ENCODE results near the gene NPFFR1.
"Not testable (repeated sequence)": the region's sequence is repeated elsewhere in the genome, so short reads cannot be mapped to it uniquely, and the experiment has no call there.

NPFFR1 gene

DNA sequence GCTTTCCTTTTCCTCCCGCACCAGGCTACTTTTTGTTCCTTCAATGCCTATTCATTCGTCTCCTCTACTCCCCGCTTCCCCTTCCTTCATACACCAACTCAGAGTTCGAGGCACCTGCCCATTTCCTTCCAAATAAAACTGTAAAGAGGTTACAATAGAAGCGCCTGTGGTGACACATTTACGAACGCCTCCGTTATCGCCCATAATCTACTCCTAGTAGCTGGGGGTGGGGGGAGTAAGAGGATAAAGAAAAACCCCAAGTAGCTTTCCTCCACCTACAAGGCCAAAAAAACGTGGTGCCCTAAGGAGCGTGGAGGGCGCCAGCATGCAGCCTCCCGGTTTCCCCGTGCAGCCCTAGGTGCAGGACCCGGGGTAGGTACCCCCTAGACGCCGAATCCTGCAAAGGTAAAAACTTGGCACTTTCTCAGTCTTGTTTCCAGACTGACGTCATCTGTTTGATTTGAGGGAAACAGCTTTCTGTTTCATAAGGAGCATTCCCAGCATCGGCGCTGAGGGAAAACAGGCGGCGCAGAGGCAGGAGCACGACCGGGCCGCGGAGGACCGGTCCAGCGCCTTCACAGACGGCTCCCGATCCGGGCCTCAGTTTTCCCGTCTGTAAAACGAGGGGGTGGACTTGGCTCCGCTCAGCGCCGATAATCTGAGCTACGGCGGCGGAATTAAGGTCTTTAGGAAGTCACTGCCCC is 51.5 kb downstream of the NPFFR1 start:
- peaks cover 26% of the 10 kb centered on the region for H3K36me3 ChIP-seq (ENCODE audit: control insufficient read depth, low read depth, low read length)
- peak overlapping the region; percentile 82 for H3K4me3 ChIP-seq (ENCODE audit: low read length)
- H3K9me3 ChIP-seq (ENCODE audit: control insufficient read depth, low read depth, low read length) = no peaks in the 10 kb centered on the region
- no peaks in the 10 kb centered on the region for H3K27me3 ChIP-seq (ENCODE audit: control insufficient read depth, insufficient read depth, low read length)
- H3K9ac ChIP-seq (ENCODE audit: low read length) = peak overlapping the region; percentile 80
- H3K27ac ChIP-seq (ENCODE audit: low read length) = no peak overlapping the region
- peaks cover 4% of the 10 kb centered on the region for H3K4me1 ChIP-seq (ENCODE audit: control insufficient read depth, low read depth, low read length)

GRCh38 chr10:70228491-70228890 is 55.3 kb downstream of the NPFFR1 start:
- no peaks in the 10 kb centered on the region for H3K9me3 ChIP-seq (ENCODE audit: control insufficient read depth, low read depth, low read length)
- peaks cover 4% of the 10 kb centered on the region for H3K4me1 ChIP-seq (ENCODE audit: control insufficient read depth, low read depth, low read length)
- H3K27ac ChIP-seq (ENCODE audit: low read length) = no peak overlapping the region
- H3K9ac ChIP-seq (ENCODE audit: low read length) = no peak overlapping the region
- no peak overlapping the region for H3K4me3 ChIP-seq (ENCODE audit: low read length)
- peaks cover 41% of the 10 kb centered on the region for H3K36me3 ChIP-seq (ENCODE audit: control insufficient read depth, low read depth, low read length)
- no peaks in the 10 kb centered on the region for H3K27me3 ChIP-seq (ENCODE audit: control insufficient read depth, insufficient read depth, low read length)

DNA sequence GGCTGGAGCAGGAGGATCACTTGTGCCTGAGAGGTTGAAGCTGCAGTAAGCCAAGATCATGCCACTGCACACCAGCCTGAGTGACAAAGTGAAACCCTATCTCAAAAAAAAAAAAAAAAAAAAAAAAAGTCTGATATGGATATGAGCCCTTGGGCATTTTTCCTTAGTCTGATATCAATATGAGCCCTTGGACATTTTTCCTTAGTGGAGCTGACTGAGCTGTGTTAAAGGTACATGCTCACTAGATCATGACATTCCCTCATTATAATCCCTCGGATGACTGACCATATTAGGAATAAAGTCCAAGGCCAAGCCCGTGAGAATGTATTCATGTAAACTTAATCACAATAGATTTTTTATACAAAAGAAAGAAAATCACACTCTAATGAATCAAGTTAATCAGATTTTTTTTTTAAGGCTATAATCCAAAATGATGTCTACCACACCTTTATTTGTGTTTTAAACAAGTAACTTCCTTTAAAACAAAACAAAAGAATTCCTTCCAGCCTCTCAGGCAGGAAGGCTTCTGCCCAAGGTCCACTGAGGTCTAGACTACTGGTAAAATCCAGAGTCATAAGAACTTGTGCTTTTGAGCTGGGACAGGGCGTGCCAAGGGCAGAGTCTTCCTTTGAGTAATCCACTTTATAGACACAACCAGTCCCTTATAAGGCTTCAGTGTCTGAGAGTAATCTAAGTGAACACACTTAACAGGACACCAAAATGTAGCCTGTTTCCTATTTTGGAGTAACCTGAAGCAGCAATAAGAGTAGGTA is 56.1 kb downstream of the NPFFR1 start:
- no peak overlapping the region for H3K27ac ChIP-seq (ENCODE audit: low read length)
- H3K27me3 ChIP-seq (ENCODE audit: control insufficient read depth, insufficient read depth, low read length) = no peaks in the 10 kb centered on the region
- peaks cover 41% of the 10 kb centered on the region for H3K36me3 ChIP-seq (ENCODE audit: control insufficient read depth, low read depth, low read length)
- no peak overlapping the region for H3K4me3 ChIP-seq (ENCODE audit: low read length)
- no peak overlapping the region for H3K9ac ChIP-seq (ENCODE audit: low read length)
- H3K9me3 ChIP-seq (ENCODE audit: control insufficient read depth, low read depth, low read length) = no peaks in the 10 kb centered on the region
- H3K4me1 ChIP-seq (ENCODE audit: control insufficient read depth, low read depth, low read length) = peaks cover 4% of the 10 kb centered on the region

DNA sequence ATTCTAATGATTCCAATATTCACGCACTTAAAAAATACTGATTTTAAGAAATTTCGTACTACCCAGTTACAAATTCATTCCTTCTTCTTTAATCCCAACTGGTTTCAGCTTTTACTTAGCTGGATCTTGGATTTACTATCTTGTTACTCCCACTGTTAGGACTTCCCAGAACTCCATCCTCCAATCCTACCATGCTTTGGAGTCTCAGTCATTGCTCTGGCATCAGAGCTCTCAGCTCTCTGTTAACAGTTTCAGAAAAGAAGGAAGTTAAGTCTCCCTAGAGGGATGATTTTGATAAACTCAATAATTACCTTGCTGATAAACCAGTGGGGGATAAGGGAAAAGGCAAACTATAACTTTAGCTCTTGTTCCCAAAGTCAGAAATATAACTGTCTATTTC is 60.1 kb downstream of the NPFFR1 start:
- no peaks in the 10 kb centered on the region for H3K4me1 ChIP-seq (ENCODE audit: control insufficient read depth, low read depth, low read length)
- no peaks in the 10 kb centered on the region for H3K27me3 ChIP-seq (ENCODE audit: control insufficient read depth, insufficient read depth, low read length)
- H3K27ac ChIP-seq (ENCODE audit: low read length) = no peak overlapping the region
- H3K9me3 ChIP-seq (ENCODE audit: control insufficient read depth, low read depth, low read length) = no peaks in the 10 kb centered on the region
- H3K9ac ChIP-seq (ENCODE audit: low read length) = no peak overlapping the region
- H3K36me3 ChIP-seq (ENCODE audit: control insufficient read depth, low read depth, low read length) = peaks cover 33% of the 10 kb centered on the region
- no peak overlapping the region for H3K4me3 ChIP-seq (ENCODE audit: low read length)

DNA sequence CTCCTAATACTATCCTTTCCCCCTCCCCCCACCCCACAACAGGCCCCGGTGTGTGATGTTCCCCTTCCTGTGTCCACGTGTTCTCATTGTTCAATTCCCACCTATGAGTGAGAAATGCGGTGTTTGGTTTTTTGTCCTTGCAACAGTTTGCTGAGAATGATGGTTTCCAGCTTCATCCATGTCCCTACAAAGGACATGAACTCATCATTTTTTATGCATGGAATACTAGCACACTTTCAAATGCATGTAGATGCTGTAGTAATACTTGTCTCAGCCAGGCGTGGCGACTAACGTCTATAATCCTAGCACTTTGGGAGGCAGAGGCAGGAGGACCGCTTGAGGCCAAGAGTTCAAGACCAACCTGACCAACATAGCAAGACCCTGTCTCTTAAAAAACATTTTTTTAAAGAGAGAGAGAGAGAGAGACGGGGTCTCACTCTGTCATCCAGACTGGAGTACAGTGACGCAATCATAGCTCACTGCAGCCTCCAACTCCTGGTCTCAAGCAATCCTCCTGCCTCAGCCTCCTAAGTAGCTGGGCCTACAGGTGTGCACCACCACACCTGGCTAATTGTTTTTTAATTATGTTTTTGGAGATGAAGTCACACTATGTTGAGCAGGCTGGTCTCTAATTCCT is 60.9 kb downstream of the NPFFR1 start:
- H3K4me1 ChIP-seq (ENCODE audit: control insufficient read depth, low read depth, low read length); H3K9me3 ChIP-seq (ENCODE audit: control insufficient read depth, low read depth, low read length); H3K4me3 ChIP-seq (ENCODE audit: low read length); H3K27ac ChIP-seq (ENCODE audit: low read length); H3K27me3 ChIP-seq (ENCODE audit: control insufficient read depth, insufficient read depth, low read length); H3K9ac ChIP-seq (ENCODE audit: low read length): not testable (repeated sequence)
- H3K36me3 ChIP-seq (ENCODE audit: control insufficient read depth, low read depth, low read length) = peaks cover 33% of the 10 kb centered on the region

DNA sequence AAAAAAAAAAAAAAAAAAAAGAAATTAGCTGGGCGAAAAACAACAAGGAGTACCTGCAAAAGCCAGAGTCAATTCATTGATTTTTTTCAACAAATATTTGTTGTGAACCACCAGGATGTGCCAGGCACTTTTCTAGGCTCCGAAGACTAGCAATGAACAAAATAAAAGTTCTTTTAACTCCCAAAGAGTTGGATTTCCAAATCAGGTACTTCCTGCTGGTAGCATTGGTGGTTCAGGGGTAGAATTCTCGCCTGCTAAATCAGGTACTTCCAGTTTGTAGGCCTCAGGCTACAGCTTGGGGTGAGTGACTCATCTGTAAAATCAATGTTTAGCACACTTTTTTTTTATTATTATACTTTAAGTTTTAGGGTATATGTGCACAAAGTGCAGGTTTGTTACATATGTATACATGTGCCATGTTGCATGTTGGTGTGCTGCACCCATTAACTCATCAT is 61.4 kb downstream of the NPFFR1 start:
- H3K36me3 ChIP-seq (ENCODE audit: control insufficient read depth, low read depth, low read length) = peaks cover 34% of the 10 kb centered on the region
- H3K9ac ChIP-seq (ENCODE audit: low read length) = no peak overlapping the region
- H3K4me3 ChIP-seq (ENCODE audit: low read length) = no peak overlapping the region
- no peaks in the 10 kb centered on the region for H3K27me3 ChIP-seq (ENCODE audit: control insufficient read depth, insufficient read depth, low read length)
- H3K27ac ChIP-seq (ENCODE audit: low read length) = no peak overlapping the region
- H3K4me1 ChIP-seq (ENCODE audit: control insufficient read depth, low read depth, low read length) = no peaks in the 10 kb centered on the region
- H3K9me3 ChIP-seq (ENCODE audit: control insufficient read depth, low read depth, low read length) = no peaks in the 10 kb centered on the region

DNA sequence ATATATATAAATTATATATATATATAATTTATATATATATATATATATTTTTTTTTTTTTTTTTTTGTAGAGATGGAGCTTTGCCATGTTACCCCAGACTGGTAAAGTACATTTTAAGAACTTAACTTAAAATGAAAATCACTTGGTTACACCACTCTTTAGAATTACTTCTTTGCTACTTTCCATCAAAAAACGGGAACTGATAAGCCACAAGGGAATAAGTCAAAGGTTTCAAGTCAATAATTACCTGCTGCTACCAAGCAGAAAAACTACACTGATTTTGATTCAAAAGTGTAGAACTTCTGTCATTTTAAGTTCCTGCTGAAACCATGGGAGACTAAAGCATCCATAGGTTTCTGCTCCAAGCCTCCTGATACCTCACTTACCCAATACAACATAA is 62.8 kb downstream of the NPFFR1 start:
- Histone ChIP-seq H3K9ac (ENCODE audit: low read length) (no peak overlapping the region), H3K4me1 (ENCODE audit: control insufficient read depth, low read depth, low read length) (no peaks in the 10 kb centered on the region), H3K4me3 (ENCODE audit: low read length) (no peak overlapping the region), H3K36me3 (ENCODE audit: control insufficient read depth, low read depth, low read length) (peaks cover 31% of the 10 kb centered on the region), H3K9me3 (ENCODE audit: control insufficient read depth, low read depth, low read length) (no peaks in the 10 kb centered on the region), H3K27me3 (ENCODE audit: control insufficient read depth, insufficient read depth, low read length) (no peaks in the 10 kb centered on the region), H3K27ac (ENCODE audit: low read length) (no peak overlapping the region)

DNA sequence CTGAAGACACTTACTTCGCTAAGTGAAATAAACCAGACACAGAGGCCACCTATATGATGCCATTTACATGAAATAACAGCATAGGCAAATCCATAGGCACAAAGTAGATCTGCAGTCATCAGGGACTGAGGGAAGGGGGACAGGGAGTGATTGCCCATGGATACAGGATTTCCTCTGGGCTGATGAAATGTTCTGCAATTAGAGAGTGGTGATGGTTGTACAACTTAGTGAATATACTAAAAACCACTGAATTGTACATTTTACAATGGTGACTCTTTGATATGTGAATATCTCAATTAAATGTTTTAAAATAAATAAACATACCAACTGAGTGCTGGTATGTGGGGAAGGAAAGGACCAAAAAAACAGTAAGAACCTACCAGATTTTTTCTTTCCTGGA is 70.9 kb downstream of the NPFFR1 start:
- H3K27me3 ChIP-seq (ENCODE audit: control insufficient read depth, insufficient read depth, low read length) = no peaks in the 10 kb centered on the region
- H3K9me3 ChIP-seq (ENCODE audit: control insufficient read depth, low read depth, low read length) = no peaks in the 10 kb centered on the region
- H3K4me1 ChIP-seq (ENCODE audit: control insufficient read depth, low read depth, low read length) = no peaks in the 10 kb centered on the region
- H3K9ac ChIP-seq (ENCODE audit: low read length) = no peak overlapping the region
- H3K36me3 ChIP-seq (ENCODE audit: control insufficient read depth, low read depth, low read length) = peaks cover 79% of the 10 kb centered on the region
- no peak overlapping the region for H3K27ac ChIP-seq (ENCODE audit: low read length)
- no peak overlapping the region for H3K4me3 ChIP-seq (ENCODE audit: low read length)

GRCh38 chr10:70212277-70212676 is 71.5 kb downstream of the NPFFR1 start:
- H3K9me3 ChIP-seq (ENCODE audit: control insufficient read depth, low read depth, low read length) = no peaks in the 10 kb centered on the region
- H3K36me3 ChIP-seq (ENCODE audit: control insufficient read depth, low read depth, low read length) = peaks cover 76% of the 10 kb centered on the region
- H3K4me3 ChIP-seq (ENCODE audit: low read length) = no peak overlapping the region
- H3K9ac ChIP-seq (ENCODE audit: low read length) = no peak overlapping the region
- no peaks in the 10 kb centered on the region for H3K4me1 ChIP-seq (ENCODE audit: control insufficient read depth, low read depth, low read length)
- no peaks in the 10 kb centered on the region for H3K27me3 ChIP-seq (ENCODE audit: control insufficient read depth, insufficient read depth, low read length)
- no peak overlapping the region for H3K27ac ChIP-seq (ENCODE audit: low read length)

DNA sequence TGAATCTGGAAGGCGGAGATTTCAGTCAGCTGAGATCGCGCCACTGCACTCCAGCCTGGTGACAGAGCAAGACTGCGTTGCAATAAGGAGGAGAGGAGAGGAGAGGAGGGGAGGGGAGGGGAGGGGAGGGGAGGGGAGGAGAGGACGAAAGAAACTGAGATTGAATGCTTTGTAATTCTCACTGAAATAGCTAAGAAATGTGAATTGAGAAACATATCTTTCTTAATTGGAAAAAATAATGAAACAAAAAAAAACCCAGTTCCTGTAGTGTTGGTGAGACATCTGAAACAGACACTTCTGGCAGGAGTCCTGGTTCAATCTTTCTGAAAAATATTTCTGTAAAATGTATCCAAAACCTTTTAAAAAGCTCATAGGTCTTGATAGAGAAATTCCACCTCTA is 77.0 kb downstream of the NPFFR1 start:
- Histone ChIP-seq H3K27me3 (ENCODE audit: control insufficient read depth, insufficient read depth, low read length) (no peaks in the 10 kb centered on the region), H3K9ac (ENCODE audit: low read length) (no peak overlapping the region), H3K4me1 (ENCODE audit: control insufficient read depth, low read depth, low read length) (no peaks in the 10 kb centered on the region), H3K9me3 (ENCODE audit: control insufficient read depth, low read depth, low read length) (no peaks in the 10 kb centered on the region), H3K27ac (ENCODE audit: low read length) (no peak overlapping the region), H3K36me3 (ENCODE audit: control insufficient read depth, low read depth, low read length) (peaks cover 75% of the 10 kb centered on the region), H3K4me3 (ENCODE audit: low read length) (no peak overlapping the region)

DNA sequence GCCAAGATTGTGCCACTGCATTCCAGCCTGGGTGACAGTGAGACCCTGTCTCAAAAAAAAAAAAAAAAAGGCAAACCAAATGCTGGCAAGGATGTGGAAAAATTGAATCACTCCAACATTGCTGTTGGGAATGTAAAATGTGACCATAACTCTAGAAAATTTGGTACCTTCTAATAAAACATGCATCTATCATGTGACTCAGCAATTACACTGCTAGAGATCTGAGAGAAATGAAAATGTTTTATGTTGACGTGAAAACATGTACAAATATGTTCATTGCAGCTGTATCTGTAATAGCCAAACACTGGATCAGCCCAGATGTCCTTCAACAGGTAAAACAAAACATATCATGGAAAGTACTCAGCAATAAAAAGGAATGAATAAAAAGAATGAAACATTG is 82.7 kb downstream of the NPFFR1 start:
- no peak overlapping the region for H3K4me3 ChIP-seq (ENCODE audit: low read length)
- H3K27ac ChIP-seq (ENCODE audit: low read length) = no peak overlapping the region
- H3K9ac ChIP-seq (ENCODE audit: low read length) = no peak overlapping the region
- peaks cover 64% of the 10 kb centered on the region for H3K36me3 ChIP-seq (ENCODE audit: control insufficient read depth, low read depth, low read length)
- H3K4me1 ChIP-seq (ENCODE audit: control insufficient read depth, low read depth, low read length) = no peaks in the 10 kb centered on the region
- no peaks in the 10 kb centered on the region for H3K27me3 ChIP-seq (ENCODE audit: control insufficient read depth, insufficient read depth, low read length)
- no peaks in the 10 kb centered on the region for H3K9me3 ChIP-seq (ENCODE audit: control insufficient read depth, low read depth, low read length)

Data from iPS-18a (cell line).